ENCODE results near the gene PINLYP. TPM values are rescaled to one million over a fixed set of nuclear protein-coding genes. Genes with fewer than 3 reads are reported as not detected.

The PINLYP gene
- total RNA-seq, 6 experiments from 2014 or later: 0.58 to 1.5 (median 0.81) TPM; not detected in 1

GRCh38 chr19:43563816-43564457, 11.7 kb upstream of the PINLYP start:
- H3K4me1 ChIP-seq: no peaks in the 10 kb centered on the region
- H3K9me3 ChIP-seq: no peaks in the 10 kb centered on the region
- TF ChIP-seq POLR2A (IDR thresholded peaks at IDR 0.05): no peak
- no peak overlapping the region for H3K27ac ChIP-seq
- no peak for ATAC-seq
- intact Hi-C loops (cut with DNase I): no loop called here
- no peak for DNase-seq
- no peaks in the 10 kb centered on the region for H3K36me3 ChIP-seq
- 90% methylated on average over 10 of the region's 10 CpGs for WGBS (ENCODE audit: insufficient coverage, low coverage, low lambda C conversion rate, missing lambda C conversion rate)
- H3K4me3 ChIP-seq: no peak overlapping the region
- no peaks in the 10 kb centered on the region for H3K27me3 ChIP-seq

GRCh38 chr19:43564800-43565199, 10.8 kb upstream of the PINLYP start:
- WGBS (ENCODE audit: insufficient coverage, low coverage, low lambda C conversion rate, missing lambda C conversion rate): 71% methylated on average over 6 of the region's 9 CpGs
- H3K27ac ChIP-seq: no peak overlapping the region
- no peaks in the 10 kb centered on the region for H3K27me3 ChIP-seq
- no peak for DNase-seq
- TF ChIP-seq CTCF (IDR thresholded peaks at IDR 0.05): no peak
- TF ChIP-seq POLR2A (IDR thresholded peaks at IDR 0.05): no peak
- H3K36me3 ChIP-seq: no peaks in the 10 kb centered on the region
- H3K9me3 ChIP-seq: no peaks in the 10 kb centered on the region
- intact Hi-C loops (cut with DNase I): no loop called here
- H3K4me1 ChIP-seq: no peaks in the 10 kb centered on the region
- ATAC-seq: no peak
- no peak overlapping the region for H3K4me3 ChIP-seq

- 88% methylated on average over 5 of the region's 5 CpGs for WGBS (ENCODE audit: insufficient coverage, low coverage, low lambda C conversion rate, missing lambda C conversion rate)
- Histone ChIP-seq H3K36me3 (no peaks in the 10 kb centered on the region), H3K4me1 (peaks cover 0 to 3% (median under 1%) of the 10 kb centered on the region in 4 donors), H3K27me3 (no peaks in the 10 kb centered on the region), H3K27ac (no peak overlapping the region), H3K4me3 (no peak overlapping the region), H3K9me3 (no peaks in the 10 kb centered on the region)
- TF ChIP-seq CTCF (IDR thresholded peaks at IDR 0.05) (no peak), POLR2A (IDR thresholded peaks at IDR 0.05) (no peak)
- DNase-seq: no peak
- intact Hi-C loops (cut with DNase I): no loop called here
- ATAC-seq: no peak
Observed at GRCh38 chr19:43569657-43570056, 5.9 kb upstream of the PINLYP start.

- intact Hi-C loops (cut with DNase I): no loop called here
- 50% methylated on average over 2 of the region's 5 CpGs for WGBS (ENCODE audit: insufficient coverage, low coverage, low lambda C conversion rate, missing lambda C conversion rate)
Observed at GRCh38 chr19:43570174-43570791, 5.3 kb upstream of the PINLYP start.

More at GRCh38 chr19:43570174-43570791, 5.3 kb upstream of the PINLYP start:
- H3K4me1 ChIP-seq: peaks cover 0 to 7% (median 2%) of the 10 kb centered on the region in 4 donors
- no peaks in the 10 kb centered on the region for H3K27me3 ChIP-seq
- H3K4me3 ChIP-seq: no peak overlapping the region
- H3K9me3 ChIP-seq: no peaks in the 10 kb centered on the region
- ATAC-seq (no peak), DNase-seq (no peak)
- TF ChIP-seq CTCF (IDR thresholded peaks at IDR 0.05) (no peak), POLR2A (IDR thresholded peaks at IDR 0.05) (no peak)
- no peak overlapping the region for H3K27ac ChIP-seq
- no peaks in the 10 kb centered on the region for H3K36me3 ChIP-seq

Measured in right lobe of liver (tissue), 6 donors.